LNCAP (cell line): ENCODE measurements around the gene GABARAP.
A peak's percentile ranks its signal among the peaks of the same experiment; 100 is the strongest.

Experiments
- TF ChIP-seq, protein P1 (sequence below): fragments of 450-650 bp; IDR thresholded peaks from 2 replicates; pipeline ENCODE4 v1.5.1; 2017; ENCODE audit warnings: mild to moderate bottlenecking

Gene GABARAP

DNA sequence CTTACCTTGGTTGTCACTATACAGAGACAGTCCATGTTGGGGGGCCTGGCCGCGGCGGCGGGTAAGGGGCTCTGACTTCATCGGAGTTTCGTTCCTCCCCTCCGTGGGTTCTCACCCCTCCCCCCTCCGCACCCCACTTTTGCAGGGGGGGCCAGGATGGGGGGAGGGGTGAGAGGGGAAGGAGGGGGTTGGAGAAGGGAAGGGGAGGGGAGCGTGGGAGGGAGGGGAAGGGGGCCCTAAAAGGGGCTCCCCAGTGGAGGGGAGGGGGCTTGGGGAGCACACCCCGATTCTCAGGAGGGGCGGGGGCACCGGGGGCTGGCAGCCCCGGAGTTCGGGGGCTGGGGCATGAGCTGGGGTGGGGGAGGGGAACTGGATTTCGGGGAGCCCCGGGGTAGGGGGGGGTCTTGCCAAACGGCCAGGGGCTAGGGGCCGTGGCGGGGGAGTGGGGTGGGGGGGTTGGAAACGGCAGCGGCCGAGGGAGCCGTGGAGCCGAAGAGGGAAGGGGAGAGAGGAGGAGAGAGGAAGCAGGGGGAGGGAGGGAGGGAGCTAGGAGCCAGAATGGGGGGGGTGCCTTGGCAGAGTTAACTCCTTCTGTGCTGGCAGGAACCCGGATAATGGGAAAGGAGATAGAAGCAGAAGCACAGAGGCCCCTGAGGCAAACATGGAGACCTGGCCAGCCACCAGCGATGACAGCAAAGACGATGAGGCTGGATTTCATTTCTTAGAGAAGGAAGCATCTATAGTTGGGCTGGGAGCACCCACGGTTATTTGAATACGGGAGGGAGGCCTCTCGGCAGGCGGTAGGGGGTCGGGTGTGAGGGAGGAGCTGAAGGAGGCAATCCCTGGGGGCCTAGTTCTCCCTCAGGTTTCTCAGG lies 24.9 kb downstream of the GABARAP start:
- TF ChIP-seq, protein P1, sequence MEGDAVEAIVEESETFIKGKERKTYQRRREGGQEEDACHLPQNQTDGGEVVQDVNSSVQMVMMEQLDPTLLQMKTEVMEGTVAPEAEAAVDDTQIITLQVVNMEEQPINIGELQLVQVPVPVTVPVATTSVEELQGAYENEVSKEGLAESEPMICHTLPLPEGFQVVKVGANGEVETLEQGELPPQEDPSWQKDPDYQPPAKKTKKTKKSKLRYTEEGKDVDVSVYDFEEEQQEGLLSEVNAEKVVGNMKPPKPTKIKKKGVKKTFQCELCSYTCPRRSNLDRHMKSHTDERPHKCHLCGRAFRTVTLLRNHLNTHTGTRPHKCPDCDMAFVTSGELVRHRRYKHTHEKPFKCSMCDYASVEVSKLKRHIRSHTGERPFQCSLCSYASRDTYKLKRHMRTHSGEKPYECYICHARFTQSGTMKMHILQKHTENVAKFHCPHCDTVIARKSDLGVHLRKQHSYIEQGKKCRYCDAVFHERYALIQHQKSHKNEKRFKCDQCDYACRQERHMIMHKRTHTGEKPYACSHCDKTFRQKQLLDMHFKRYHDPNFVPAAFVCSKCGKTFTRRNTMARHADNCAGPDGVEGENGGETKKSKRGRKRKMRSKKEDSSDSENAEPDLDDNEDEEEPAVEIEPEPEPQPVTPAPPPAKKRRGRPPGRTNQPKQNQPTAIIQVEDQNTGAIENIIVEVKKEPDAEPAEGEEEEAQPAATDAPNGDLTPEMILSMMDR, result no peak

DNA sequence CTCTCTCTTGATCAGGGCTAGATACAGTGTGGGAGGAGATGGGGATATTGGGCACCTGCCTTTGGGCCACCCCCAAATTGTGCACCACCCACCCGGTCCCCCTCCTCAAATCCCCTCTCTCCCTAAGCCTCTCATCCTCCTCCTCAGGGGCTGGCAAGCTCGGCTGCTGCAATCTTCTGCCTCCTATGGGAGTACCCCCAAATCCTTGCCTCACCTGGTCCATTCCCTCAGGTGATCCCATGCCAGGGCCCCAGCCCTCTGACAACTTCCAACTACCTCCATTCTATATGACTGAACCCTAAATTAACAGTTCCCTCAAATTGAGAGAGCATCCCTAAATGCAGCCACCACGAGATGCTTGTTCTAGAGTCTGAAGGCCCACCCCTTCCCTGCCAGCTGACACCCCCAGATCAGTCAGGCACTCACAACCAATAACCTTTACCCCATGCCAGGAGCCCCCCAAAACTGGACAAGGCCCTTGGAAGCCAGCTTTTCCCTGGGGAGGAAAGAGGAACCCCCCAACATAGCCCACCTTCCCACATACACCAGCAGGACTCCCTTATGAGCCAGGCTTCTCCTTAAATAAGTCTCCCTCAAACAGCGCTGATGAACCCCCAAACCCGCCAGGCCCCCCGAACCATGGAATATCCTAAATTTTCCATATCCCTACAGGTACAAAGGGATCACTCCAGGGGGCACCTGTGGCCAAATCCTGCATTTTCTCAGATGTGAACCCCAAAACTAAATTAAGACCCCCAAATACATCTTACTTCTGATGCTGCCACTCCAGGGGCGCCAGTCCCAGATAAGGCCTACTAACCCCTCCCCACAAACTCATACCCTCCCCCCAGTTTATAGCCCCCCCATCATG lies 25.8 kb downstream of the GABARAP start:
- TF ChIP-seq, protein P1, result no peak

DNA sequence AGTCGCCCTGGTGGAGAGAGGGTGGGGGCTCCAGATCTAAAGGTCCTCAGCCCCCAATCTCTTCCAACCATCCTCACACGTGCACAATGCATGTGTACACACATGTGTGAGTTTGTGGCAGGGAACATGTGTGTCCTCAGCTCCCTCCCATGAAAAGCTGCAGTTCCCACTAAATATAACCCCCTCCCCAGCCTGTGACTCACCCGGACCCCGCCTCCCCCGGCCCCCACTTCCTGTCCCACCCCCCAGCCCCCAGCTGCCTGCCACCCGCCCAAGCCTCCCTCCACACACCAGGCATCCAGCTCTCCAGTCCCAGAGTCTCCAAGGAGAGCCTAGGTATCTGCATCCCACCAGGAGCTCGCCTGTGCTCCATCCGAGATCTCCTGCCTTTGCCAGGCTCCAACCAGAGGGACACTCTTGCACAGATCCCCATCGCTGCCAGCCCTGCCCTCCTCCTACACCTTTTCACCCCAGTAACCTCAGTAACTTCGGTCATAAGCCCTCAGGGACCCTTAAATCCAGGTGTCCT lies 26.5 kb downstream of the GABARAP start:
- TF ChIP-seq, protein P1, result no peak

DNA sequence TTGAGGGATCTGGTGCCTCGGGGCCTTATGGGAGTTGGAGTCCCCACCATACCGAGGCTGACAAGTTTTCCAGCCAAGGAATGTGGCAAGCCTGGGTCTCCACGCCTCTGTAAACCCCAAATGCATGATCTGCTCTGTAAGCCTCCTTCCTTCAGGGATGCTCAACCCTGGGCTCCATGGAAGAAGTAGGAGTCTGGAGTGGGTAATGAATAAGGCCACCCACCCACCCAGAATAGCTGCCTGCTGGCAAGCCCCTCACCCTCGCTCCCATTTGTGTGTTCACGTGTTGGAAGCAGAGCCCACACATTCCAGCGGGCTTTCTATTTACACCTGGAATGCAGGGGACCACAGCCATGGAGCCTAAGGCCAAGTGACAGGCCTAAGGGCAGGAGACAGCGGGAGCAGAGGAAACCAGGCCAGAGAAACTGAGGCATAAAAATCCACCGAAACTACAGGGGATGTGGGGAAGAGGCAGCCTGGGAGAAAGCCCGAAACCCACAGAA lies 27.1 kb downstream of the GABARAP start:
- TF ChIP-seq, protein P1, result no peak

DNA sequence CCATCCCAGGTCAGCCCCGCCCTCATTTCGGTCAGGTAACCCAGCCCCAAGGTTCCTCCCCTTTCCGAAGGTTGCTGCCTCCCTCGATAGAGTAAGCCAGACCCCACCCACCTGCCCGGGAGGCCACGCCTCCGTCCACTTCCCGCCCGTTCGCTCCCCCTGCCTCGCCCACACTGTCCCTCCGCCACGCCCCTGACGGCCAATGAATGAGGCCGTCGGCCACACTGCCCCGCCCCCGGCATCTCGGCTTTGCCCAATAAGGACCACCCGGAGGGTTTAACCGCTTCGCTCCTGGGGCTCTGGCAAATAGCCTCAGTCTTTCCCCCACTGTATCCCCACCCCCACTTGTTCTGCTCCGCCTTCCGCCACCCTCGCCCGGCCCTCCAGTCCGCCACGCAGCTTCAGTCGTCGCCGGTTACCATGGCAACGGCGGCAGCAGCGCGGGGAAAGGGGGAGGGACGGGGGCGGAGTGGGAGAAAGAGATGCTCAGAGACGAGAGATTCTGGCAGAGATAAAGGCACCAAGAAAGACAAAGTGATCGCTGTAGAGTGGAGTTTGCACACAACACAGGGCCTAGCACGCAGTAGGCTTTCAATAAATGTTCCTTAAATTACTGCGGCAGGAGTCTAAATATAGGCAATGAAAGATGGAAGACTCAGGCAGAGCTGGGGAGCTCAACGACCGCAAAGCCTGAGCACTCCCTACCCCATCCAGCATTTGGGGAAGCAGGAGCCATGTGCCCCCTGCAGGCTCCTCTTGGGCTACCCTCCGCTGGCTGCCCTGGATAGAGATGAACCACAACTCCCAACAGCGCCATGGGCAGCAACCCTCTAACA lies 27.7 kb downstream of the GABARAP start:
- TF ChIP-seq, protein P1, result peak; percentile 42; the same call in 1 of the 2 replicates

DNA sequence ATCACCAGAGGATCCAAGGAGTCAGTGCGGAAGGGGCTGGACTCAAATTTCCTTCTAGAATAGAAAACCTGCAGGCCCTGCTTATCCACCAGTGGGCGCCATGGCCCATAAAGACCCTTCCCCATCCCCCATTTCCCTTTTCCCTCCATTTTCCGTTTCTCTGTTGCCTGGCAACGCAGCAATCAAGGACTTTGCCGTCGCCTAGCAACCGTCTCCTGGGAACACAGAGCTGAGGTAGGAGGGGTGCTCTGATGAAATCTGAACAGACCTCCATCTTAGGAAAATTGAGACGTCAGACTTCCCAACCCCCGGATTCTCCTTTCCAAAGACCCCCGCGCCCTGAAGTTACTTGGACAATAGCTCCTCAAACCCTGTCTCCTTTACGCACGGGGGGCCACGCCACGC lies 28.4 kb downstream of the GABARAP start:
- TF ChIP-seq, protein P1, result peak; percentile 37; the same call in 1 of the 2 replicates
